NCI-H1092 (cell line): ENCODE results near the gene BARD1.
A peak's percentile ranks its signal among the peaks of the same experiment; 100 is the strongest.
"Not testable (repeated sequence)": the region's sequence is repeated elsewhere in the genome, so short reads cannot be mapped to it uniquely, and the experiment has no call there.

Experiments
- DNase-seq: peaks from one replicate; lab custom pipeline; 2025; lab: John Stamatoyannopoulos, UW

BARD1 gene

GRCh38 chr2:214808981-214809750 is at the start of gene BARD1:
Gene BARD1, minus strand, starts transcription at chr2:214809683. Its CDS starts 114 bp downstream, at chr2:214809569.
- peak; percentile 2 for DNase-seq

GRCh38 chr2:214856137-214856536 is 46.7 kb upstream of the BARD1 start:
- DNase-seq = no peak

- DNase-seq = no peak
Observed at GRCh38 chr2:214853906-214854305, 44.4 kb upstream of the BARD1 start.

GRCh38 chr2:214843823-214844222 is 34.3 kb upstream of the BARD1 start:
- no peak for DNase-seq

GRCh38 chr2:214839464-214839863 is 30.0 kb upstream of the BARD1 start:
- DNase-seq = no peak

- no peak for DNase-seq
Observed at GRCh38 chr2:214837466-214837865, 28.0 kb upstream of the BARD1 start.

GRCh38 chr2:214836568-214836967 is 27.1 kb upstream of the BARD1 start:
- DNase-seq = no peak

- DNase-seq = no peak
Observed at GRCh38 chr2:214830794-214831346, 21.4 kb upstream of the BARD1 start.

GRCh38 chr2:214816008-214816533 is 6.6 kb upstream of the BARD1 start:
- DNase-seq = no peak

- no peak for DNase-seq
Observed at GRCh38 chr2:214810671-214811070, 1.2 kb upstream of the BARD1 start.

GRCh38 chr2:214809751-214810564 is 475 bp upstream of the BARD1 start:
- peak; percentile 80 for DNase-seq

GRCh38 chr2:214807653-214808052 is 1.8 kb downstream of the BARD1 start:
- DNase-seq = no peak

- no peak for DNase-seq
Observed at GRCh38 chr2:214801768-214802397, 7.6 kb downstream of the BARD1 start.

GRCh38 chr2:214801068-214801467 is 8.4 kb downstream of the BARD1 start:
- DNase-seq = no peak

- DNase-seq = no peak
Observed at GRCh38 chr2:214800180-214800579, 9.3 kb downstream of the BARD1 start.

- DNase-seq = no peak
Observed at GRCh38 chr2:214796911-214797310, 12.6 kb downstream of the BARD1 start.

- not testable (repeated sequence) for DNase-seq
Observed at GRCh38 chr2:214783181-214783580, 26.3 kb downstream of the BARD1 start.

- DNase-seq = no peak
Observed at GRCh38 chr2:214782671-214783070, 26.8 kb downstream of the BARD1 start.

GRCh38 chr2:214781226-214781625 is 28.3 kb downstream of the BARD1 start:
- no peak for DNase-seq

GRCh38 chr2:214775971-214776370 is 33.5 kb downstream of the BARD1 start:
- DNase-seq = no peak

GRCh38 chr2:214774108-214774507 is 35.4 kb downstream of the BARD1 start:
- DNase-seq = no peak

- no peak for DNase-seq
Observed at GRCh38 chr2:214772443-214773015, 37.0 kb downstream of the BARD1 start.
